Mesendoderm (in vitro differentiated cells): ENCODE data around the gene KPNB1.

ENCODE experiments used
- DNase-seq: peaks from one replicate; pipeline ENCODE4 v3.0.0; 2013
- H2AK5ac ChIP-seq: 2 replicates; pipeline ENCODE4 v1.6.1; 2013; ENCODE audit warnings: low read length, inconsistent platforms
- H2BK120ac ChIP-seq: 2 replicates; pipeline ENCODE4 v1.6.1; 2013; ENCODE audit warnings: low read depth, mild to moderate bottlenecking, low read length, moderate library complexity, mixed read lengths
- H2BK15ac ChIP-seq: replicated peaks from 2 replicates; pipeline ENCODE4 v1.6.1; 2013; ENCODE audit warnings: low read depth, mild to moderate bottlenecking, moderate library complexity
- H2BK5ac ChIP-seq: 2 replicates; pipeline ENCODE4 v1.6.1; 2013; ENCODE audit warnings: low read length, inconsistent platforms
- H3K18ac ChIP-seq: 2 replicates; pipeline ENCODE4 v1.6.1; 2013; ENCODE audit warnings: mild to moderate bottlenecking, low read length, mixed read lengths
- H3K23ac ChIP-seq: one replicate; pipeline ENCODE4 v1.6.1; 2013; ENCODE audit warnings: low read length
- H3K27ac ChIP-seq: 2 replicates; pipeline ENCODE4 v1.5.1; 2013; ENCODE audit warnings: low read depth, mild to moderate bottlenecking, inconsistent platforms, low read length, moderate library complexity
- H3K27me3 ChIP-seq: 2 replicates; pipeline ENCODE4 v1.6.1; 2013; ENCODE audit warnings: low read length, control low read depth, mild to moderate bottlenecking, inconsistent platforms; ENCODE audit not compliant: insufficient read depth, poor library complexity
- H3K36me3 ChIP-seq: 2 replicates; pipeline ENCODE4 v1.6.1; 2013; ENCODE audit warnings: low read length, inconsistent platforms; ENCODE audit not compliant: control insufficient read depth, insufficient read depth
- H3K4ac ChIP-seq: one replicate; pipeline ENCODE4 v1.6.1; 2013; ENCODE audit warnings: low read depth, mild to moderate bottlenecking, low read length, moderate library complexity
- H3K4me1 ChIP-seq: 2 replicates; pipeline ENCODE4 v1.6.1; 2013; ENCODE audit warnings: low read depth, low read length, inconsistent platforms; ENCODE audit not compliant: control insufficient read depth
- H3K4me2 ChIP-seq: 2 replicates; pipeline ENCODE4 v1.6.1; 2013; ENCODE audit warnings: low read length
- H3K4me3 ChIP-seq: 2 replicates; pipeline ENCODE4 v1.5.1; 2013; ENCODE audit warnings: mild to moderate bottlenecking, low read length
- H3K56ac ChIP-seq: one replicate; pipeline ENCODE4 v1.6.1; 2013; ENCODE audit warnings: low read length
- H3K79me1 ChIP-seq: 2 replicates; pipeline ENCODE4 v1.6.1; 2013; ENCODE audit warnings: low read length, inconsistent platforms
- H3K79me2 ChIP-seq: 2 replicates; pipeline ENCODE4 v1.6.1; 2013; ENCODE audit warnings: mild to moderate bottlenecking, low read length; ENCODE audit not compliant: control insufficient read depth, insufficient read depth
- H3K9ac ChIP-seq: 2 replicates; pipeline ENCODE4 v1.6.1; 2013; ENCODE audit warnings: low read length, inconsistent platforms
- H4K5ac ChIP-seq: one replicate; pipeline ENCODE4 v1.6.1; 2013; ENCODE audit warnings: low read length
- H4K8ac ChIP-seq: one replicate; pipeline ENCODE4 v1.6.1; 2013; ENCODE audit warnings: low read depth, mild to moderate bottlenecking, control low read depth, low read length, moderate library complexity
- WGBS: extraction: QIAGEN DNeasy Blood & Tissue Kit; methylation state at CpG from one replicate; pipeline ENCODE4 v1.1.7; 2013; ENCODE audit warnings: low lambda C conversion rate, missing lambda C conversion rate; ENCODE audit not compliant: insufficient coverage; ENCODE audit errors: extremely low coverage; 5-methylcytosine and 5-hydroxymethylcytosine counted together

Gene KPNB1

GRCh38 chr17:47694581-47695428, 45.1 kb downstream of the KPNB1 start:
- no peaks in the 10 kb centered on the region for H3K27me3 ChIP-seq
- H3K18ac ChIP-seq: peak overlapping the region; percentile 96
- H3K4me1 ChIP-seq: peaks cover 9% of the 10 kb centered on the region
- peak overlapping the region; percentile 50 for H3K4me3 ChIP-seq
- H3K23ac ChIP-seq: no peak overlapping the region
- peak overlapping the region; percentile 92 for H3K27ac ChIP-seq
- H4K5ac ChIP-seq: no peak overlapping the region
- peak overlapping the region; percentile 26 for H2BK5ac ChIP-seq
- no peak for DNase-seq
- peak overlapping the region; percentile 75 for H3K9ac ChIP-seq
- H3K79me1 ChIP-seq: no peaks in the 10 kb centered on the region
- peak overlapping the region; percentile 61 for H3K4me2 ChIP-seq
- H3K4ac ChIP-seq: peak overlapping the region; percentile 90
- peak overlapping the region; percentile 75 for H2BK120ac ChIP-seq
- WGBS: no CpG with 5 or more reads among the region's 65 CpGs
- H3K36me3 ChIP-seq: no peaks in the 10 kb centered on the region
- no peaks in the 10 kb centered on the region for H3K79me2 ChIP-seq
- peak overlapping the region; percentile 96 for H3K56ac ChIP-seq
- H2AK5ac ChIP-seq: no peak overlapping the region
- H4K8ac ChIP-seq: no peak overlapping the region
- no peak overlapping the region for H2BK15ac ChIP-seq

- no peaks in the 10 kb centered on the region for H3K36me3 ChIP-seq
- peak overlapping the region; percentile 96 for H3K56ac ChIP-seq
- H3K27me3 ChIP-seq: no peaks in the 10 kb centered on the region
- H2BK5ac ChIP-seq: peak overlapping the region; percentile 26
- H2BK15ac ChIP-seq: no peak overlapping the region
- peaks cover 9% of the 10 kb centered on the region for H3K4me1 ChIP-seq
- peak; percentile 65 for DNase-seq
- H3K23ac ChIP-seq: no peak overlapping the region
- no peak overlapping the region for H2BK120ac ChIP-seq
- peak overlapping the region; percentile 61 for H3K4me2 ChIP-seq
- no peak overlapping the region for H4K5ac ChIP-seq
- no peaks in the 10 kb centered on the region for H3K79me1 ChIP-seq
- H3K4ac ChIP-seq: no peak overlapping the region
- H2AK5ac ChIP-seq: no peak overlapping the region
- peak overlapping the region; percentile 46 for H3K27ac ChIP-seq
- H3K79me2 ChIP-seq: no peaks in the 10 kb centered on the region
- no peak overlapping the region for H4K8ac ChIP-seq
- H3K18ac ChIP-seq: no peak overlapping the region
- no CpG with 5 or more reads among the region's 47 CpGs for WGBS
- peak overlapping the region; percentile 50 for H3K4me3 ChIP-seq
- peak overlapping the region; percentile 75 for H3K9ac ChIP-seq
Observed at GRCh38 chr17:47695429-47696376, 46.0 kb downstream of the KPNB1 start.

GRCh38 chr17:47696717-47697642, 47.3 kb downstream of the KPNB1 start:
- no peak overlapping the region for H3K4me3 ChIP-seq
- no peaks in the 10 kb centered on the region for H3K27me3 ChIP-seq

GRCh38 chr17:47697906-47698711, 48.4 kb downstream of the KPNB1 start:
- no peaks in the 10 kb centered on the region for H3K27me3 ChIP-seq
- H3K9ac ChIP-seq: no peak overlapping the region
- no peak overlapping the region for H2BK15ac ChIP-seq
- no peak for DNase-seq
- H2BK120ac ChIP-seq: no peak overlapping the region
- no peak overlapping the region for H3K23ac ChIP-seq
- peaks cover 4% of the 10 kb centered on the region for H3K4me1 ChIP-seq
- H3K4me3 ChIP-seq: no peak overlapping the region
- no peak overlapping the region for H3K4ac ChIP-seq
- no peak overlapping the region for H3K56ac ChIP-seq
- H2AK5ac ChIP-seq: no peak overlapping the region
- H4K5ac ChIP-seq: no peak overlapping the region
- no peak overlapping the region for H3K4me2 ChIP-seq
- H3K36me3 ChIP-seq: no peaks in the 10 kb centered on the region
- H2BK5ac ChIP-seq: no peak overlapping the region
- no peaks in the 10 kb centered on the region for H3K79me1 ChIP-seq
- no peak overlapping the region for H4K8ac ChIP-seq
- no CpG with 5 or more reads among the region's 9 CpGs for WGBS
- H3K79me2 ChIP-seq: no peaks in the 10 kb centered on the region
- no peak overlapping the region for H3K27ac ChIP-seq
- H3K18ac ChIP-seq: no peak overlapping the region

More at GRCh38 chr17:47696717-47697642, 47.3 kb downstream of the KPNB1 start:
- no peak overlapping the region for H3K27ac ChIP-seq
- no CpG with 5 or more reads among the region's 11 CpGs for WGBS
- H2BK5ac ChIP-seq: no peak overlapping the region
- no peak overlapping the region for H2BK120ac ChIP-seq
- H3K36me3 ChIP-seq: no peaks in the 10 kb centered on the region
- H3K4ac ChIP-seq: no peak overlapping the region
- no peak for DNase-seq
- no peak overlapping the region for H3K56ac ChIP-seq
- peaks cover 9% of the 10 kb centered on the region for H3K4me1 ChIP-seq
- H3K23ac ChIP-seq: no peak overlapping the region
- no peak overlapping the region for H4K5ac ChIP-seq
- no peak overlapping the region for H3K4me2 ChIP-seq
- H3K9ac ChIP-seq: no peak overlapping the region
- no peak overlapping the region for H4K8ac ChIP-seq
- no peaks in the 10 kb centered on the region for H3K79me1 ChIP-seq
- no peaks in the 10 kb centered on the region for H3K79me2 ChIP-seq
- no peak overlapping the region for H2BK15ac ChIP-seq
- H3K18ac ChIP-seq: no peak overlapping the region
- H2AK5ac ChIP-seq: no peak overlapping the region
